NCI-H524 (cell line): ENCODE results near the gene NCAPD2.
"Not testable (repeated sequence)": the region's sequence is repeated elsewhere in the genome, so short reads cannot be mapped to it uniquely, and the experiment has no call there.

Source experiments
- DNase-seq, 2 experiments: peaks; one replicate each; lab custom pipeline; 2025; lab: John Stamatoyannopoulos, UW

The NCAPD2 gene

GRCh38 chr12:6463216-6463615 lies 30.7 kb upstream of the NCAPD2 start:
- no peak for DNase-seq

GRCh38 chr12:6463858-6464257 lies 30.0 kb upstream of the NCAPD2 start:
- DNase-seq = peak in 1 of 2 experiments; percentile 24

GRCh38 chr12:6464531-6464930 lies 29.4 kb upstream of the NCAPD2 start:
- no peak for DNase-seq

- peak; percentile 48 to 71 for DNase-seq
These were observed 28.3 kb upstream of the NCAPD2 start for GRCh38 chr12:6465467-6466183.

- no peak for DNase-seq
These were observed 27.7 kb upstream of the NCAPD2 start for GRCh38 chr12:6466184-6466573.

- not testable (repeated sequence) for DNase-seq
These were observed 27.2 kb upstream of the NCAPD2 start for GRCh38 chr12:6466751-6467150.

GRCh38 chr12:6467571-6468282 lies 26.2 kb upstream of the NCAPD2 start:
- DNase-seq = not testable (repeated sequence)

- DNase-seq = no peak
These were observed 25.7 kb upstream of the NCAPD2 start for GRCh38 chr12:6468283-6468575.

- DNase-seq = no peak
These were observed 24.8 kb upstream of the NCAPD2 start for GRCh38 chr12:6469092-6469491.

GRCh38 chr12:6469609-6470374 lies 24.1 kb upstream of the NCAPD2 start:
- peak in 1 of 2 experiments; percentile 32 for DNase-seq

- peak; percentile 88 to 94 for DNase-seq
These were observed 23.3 kb upstream of the NCAPD2 start, which contains the start of gene VAMP1 for GRCh38 chr12:6470375-6471163. TSS of gene VAMP1 (minus strand) at chr12:6470677. CDS start at chr12:6470531, 146 bp downstream.

- no peak for DNase-seq
These were observed 21.9 kb upstream of the NCAPD2 start for GRCh38 chr12:6471989-6472360.

GRCh38 chr12:6472491-6472890 lies 21.4 kb upstream of the NCAPD2 start:
- DNase-seq = no peak

- DNase-seq = not testable (repeated sequence)
These were observed 18.5 kb upstream of the NCAPD2 start for GRCh38 chr12:6475233-6475975.

- no peak for DNase-seq
These were observed 17.4 kb upstream of the NCAPD2 start for GRCh38 chr12:6476489-6476888.

GRCh38 chr12:6477601-6478377 lies 16.1 kb upstream of the NCAPD2 start:
- not testable (repeated sequence) for DNase-seq

- DNase-seq = no peak
These were observed 15.5 kb upstream of the NCAPD2 start for GRCh38 chr12:6478416-6478815.

GRCh38 chr12:6488240-6488639 lies 5.7 kb upstream of the NCAPD2 start:
- no peak for DNase-seq

GRCh38 chr12:6489449-6489848 lies 4.5 kb upstream of the NCAPD2 start:
- no peak for DNase-seq

GRCh38 chr12:6490673-6491072 lies 3.2 kb upstream of the NCAPD2 start:
- DNase-seq = not testable (repeated sequence)
